A549 (cell line): ENCODE measurements around the gene TBX15. TPM values are rescaled to one million over a fixed set of nuclear protein-coding genes. Genes with fewer than 3 reads are reported as not detected.

Experiments
- ATAC-seq, 2 experiments: fragments of 200-7000 bp in 1 of 2; fragments of >200 bp in 1 of 2; cut with Nextera tagmentation in 1 of 2; cut with Tn5 transposase in 1 of 2; 3 replicates each; pipeline versions ENCODE4 v1.8.0 to v1.9.1; 2018 to 2020; ENCODE audit warnings: mild to moderate bottlenecking in 1 of 2, moderate library complexity in 1 of 2
- CTCF ChIA-PET: fragments of 300-600 bp; sonication (Branson Sonifier 250); formaldehyde crosslinking; extraction: SDS; loops from one replicate; lab custom pipeline; 2021; ENCODE audit warnings: antibody characterized with exemption, inconsistent platforms; lab: Yijun Ruan, JAX
- POLR2A ChIA-PET: fragments of 350-600 bp; formaldehyde crosslinking; extraction: SDS; loops from one replicate; lab custom pipeline; 2021; ENCODE audit warnings: antibody characterized with exemption, inconsistent platforms; lab: Yijun Ruan, JAX
- DNase-seq, 2 experiments: peaks; one replicate each; pipeline versions ENCODE4 v3.0.0 to v3.0.0-alpha.2; 2011 to 2016; ENCODE audit warnings: low read depth in 1 of 2, low spot score in 1 of 2
- FAIRE-seq: peaks from 2 replicates; lab custom pipeline; 2011; peaks lifted over from hg19 to GRCh38; lab: Jason Lieb, UNC
- H3K27ac ChIP-seq, 2 experiments: fragments of >200 bp; sonication (Bioruptor Twin); formaldehyde crosslinking; 3 replicates each; pipeline ENCODE4 v1.5.1; 2016 to 2017
- H3K4me1 ChIP-seq: fragments of >200 bp; sonication (Bioruptor Twin); formaldehyde crosslinking; 3 replicates; pipeline ENCODE4 v1.6.1; 2016
- H3K4me2 ChIP-seq: fragments of >200 bp; sonication (Bioruptor Twin); formaldehyde crosslinking; 3 replicates; pipeline ENCODE4 v1.6.1; 2016
- H3K4me3 ChIP-seq: fragments of >200 bp; sonication (Bioruptor Twin); formaldehyde crosslinking; 3 replicates; pipeline ENCODE4 v1.5.1; 2016
- H3K9me3 ChIP-seq: fragments of >200 bp; sonication (Bioruptor Twin); formaldehyde crosslinking; 3 replicates; pipeline ENCODE4 v1.6.1; 2016
- CBX2 ChIP-seq: fragments of 200-600 bp; sonication (generic); IDR thresholded peaks from 2 replicates; pipeline ENCODE4 v1.6.1; 2016; ENCODE audit warnings: low read depth, mild to moderate bottlenecking, borderline replicate concordance
- CBX8 ChIP-seq: fragments of 200-600 bp; sonication (generic); IDR thresholded peaks from 2 replicates; pipeline ENCODE4 v1.6.1; 2016
- CHD4 ChIP-seq: fragments of 200-600 bp; sonication (generic); IDR thresholded peaks from 2 replicates; pipeline ENCODE4 v1.6.1; 2016; ENCODE audit warnings: antibody characterized with exemption, mild to moderate bottlenecking, borderline replicate concordance
- EHF ChIP-seq: fragments of 250-450 bp; sonication (Bioruptor Pico); IDR thresholded peaks from 2 replicates; pipeline ENCODE4 v1.5.0; 2020; ENCODE audit warnings: mild to moderate bottlenecking
- EHMT2 ChIP-seq: fragments of 200-600 bp; sonication (generic); IDR thresholded peaks from 2 replicates; pipeline ENCODE4 v1.6.1; 2016; ENCODE audit warnings: antibody characterized with exemption, low read depth, mild to moderate bottlenecking, moderate library complexity
- ESRRA ChIP-seq: fragments of 150-350 bp; IDR thresholded peaks from 2 replicates; pipeline ENCODE4 v1.6.1; 2014; ENCODE audit warnings: mild to moderate bottlenecking, low read length, borderline replicate concordance
- FOXS1 ChIP-seq: fragments of 250-450 bp; sonication (Bioruptor Pico); IDR thresholded peaks from 2 replicates; pipeline ENCODE4 v1.5.0; 2020; ENCODE audit warnings: mild to moderate bottlenecking, moderate library complexity
- GATA3 ChIP-seq: IDR thresholded peaks from 2 replicates; pipeline ENCODE4 v1.6.1; 2012; ENCODE audit warnings: borderline replicate concordance
- HDAC2 ChIP-seq: fragments of 200-600 bp; sonication (generic); IDR thresholded peaks from 2 replicates; pipeline ENCODE4 v1.6.1; 2016
- HEYL ChIP-seq: fragments of 250-450 bp; sonication (Bioruptor Pico); IDR thresholded peaks from 2 replicates; pipeline ENCODE4 v1.8.0; 2021; ENCODE audit warnings: mild to moderate bottlenecking, moderate library complexity
- HOXB5 ChIP-seq: fragments of 250-450 bp; sonication (Bioruptor Pico); IDR thresholded peaks from 2 replicates; pipeline ENCODE4 v1.5.0; 2020; ENCODE audit warnings: mild to moderate bottlenecking, moderate library complexity
- JUNB ChIP-seq: fragments of >200 bp; sonication (Bioruptor Twin); formaldehyde crosslinking; IDR thresholded peaks from 2 replicates; pipeline ENCODE4 v1.6.1; 2016
- KDM5A ChIP-seq: fragments of 200-600 bp; sonication (generic); IDR thresholded peaks from 2 replicates; pipeline ENCODE4 v1.6.1; 2016; ENCODE audit warnings: antibody characterized with exemption, mild to moderate bottlenecking
- MYC ChIP-seq: IDR thresholded peaks from 2 replicates; pipeline ENCODE4 v1.6.1; 2012; ENCODE audit warnings: mild to moderate bottlenecking, inconsistent platforms, low read length, improper control_type of control experiment, borderline replicate concordance
- NFE2L2 ChIP-seq: fragments of 150-350 bp; conservative IDR thresholded peaks from 2 replicates; pipeline ENCODE4 v1.6.1; 2014; ENCODE audit warnings: low read length
- NPAS2 ChIP-seq: fragments of 250-450 bp; sonication (Bioruptor Pico); IDR thresholded peaks from 2 replicates; pipeline ENCODE4 v1.8.0; 2022; ENCODE audit warnings: mild to moderate bottlenecking, moderate library complexity, borderline replicate concordance
- NR3C1 ChIP-seq: fragments of >200 bp; sonication (Bioruptor Twin); formaldehyde crosslinking; IDR thresholded peaks from 3 replicates; pipeline ENCODE4 v1.6.1; 2017
- POLR2A ChIP-seq: IDR thresholded peaks from 2 replicates; pipeline ENCODE4 v1.6.1; 2012; ENCODE audit warnings: mild to moderate bottlenecking, low read length
- POLR2AphosphoS2 ChIP-seq: conservative IDR thresholded peaks from 2 replicates; pipeline ENCODE4 v1.6.1; 2012; ENCODE audit warnings: low read length, improper control_type of control experiment, inconsistent platforms
- RCOR1 ChIP-seq: fragments of 150-350 bp; IDR thresholded peaks from 2 replicates; pipeline ENCODE4 v1.6.1; 2014; ENCODE audit warnings: antibody characterized with exemption, low read length, low read depth
- TFCP2L1 ChIP-seq: fragments of 250-450 bp; sonication (Bioruptor Pico); IDR thresholded peaks from 2 replicates; pipeline ENCODE4 v1.5.0; 2021; ENCODE audit warnings: mild to moderate bottlenecking
- ZNF302 ChIP-seq: fragments of 250-450 bp; sonication (Bioruptor Pico); IDR thresholded peaks from 2 replicates; pipeline ENCODE4 v1.9.0; 2021; ENCODE audit warnings: inconsistent platforms, mild to moderate bottlenecking, moderate library complexity
- ZSCAN20 ChIP-seq: fragments of 250-450 bp; sonication (Bioruptor Pico); IDR thresholded peaks from 2 replicates; pipeline ENCODE4 v1.8.0; 2022; ENCODE audit warnings: mild to moderate bottlenecking, moderate library complexity
- WGBS: methylation state at CpG from one replicate; pipeline ENCODE4 v1.1.6; 2017; ENCODE audit errors: missing lambda C conversion rate; 5-methylcytosine and 5-hydroxymethylcytosine counted together
- polyA plus RNA-seq, 4 experiments: library from polyadenylated mRNA; depleted of rRNA in 3 of 4; stranded (reverse); fragments of >200 nt; fragmentation: RNase III in 1 of 4; extraction: RNeasy Plus Mini Kit Qiagen cat#74134 plus additional on column Dnase treatment in 1 of 4; gene quantifications; 2 replicates in 3 of 4; 3 replicates in 1 of 4; pipeline ENCODE4 v1.2.3, GENCODE V29; 2011 to 2017
- TF ChIP-seq, protein P1 (sequence below): fragments of >200 bp; sonication (Bioruptor Twin); formaldehyde crosslinking; IDR thresholded peaks from 3 replicates; pipeline ENCODE4 v1.6.1; 2016
- TF ChIP-seq, protein P2 (sequence below): fragments of >200 bp; sonication (Bioruptor Twin); formaldehyde crosslinking; IDR thresholded peaks from 2 replicates; pipeline ENCODE4 v1.6.1; 2016
- TF ChIP-seq, protein P3 (sequence below): IDR thresholded peaks from 2 replicates; pipeline ENCODE4 v1.6.1; 2012; ENCODE audit warnings: low read depth, borderline replicate concordance
- TF ChIP-seq, protein P4 (sequence below): IDR thresholded peaks from 2 replicates; pipeline ENCODE4 v1.6.1; 2012

Gene TBX15
- polyA plus RNA-seq, 2 of the 4 experiments (the other 2 are of a cell fraction) = 0.04 TPM; not detected in 1

DNA sequence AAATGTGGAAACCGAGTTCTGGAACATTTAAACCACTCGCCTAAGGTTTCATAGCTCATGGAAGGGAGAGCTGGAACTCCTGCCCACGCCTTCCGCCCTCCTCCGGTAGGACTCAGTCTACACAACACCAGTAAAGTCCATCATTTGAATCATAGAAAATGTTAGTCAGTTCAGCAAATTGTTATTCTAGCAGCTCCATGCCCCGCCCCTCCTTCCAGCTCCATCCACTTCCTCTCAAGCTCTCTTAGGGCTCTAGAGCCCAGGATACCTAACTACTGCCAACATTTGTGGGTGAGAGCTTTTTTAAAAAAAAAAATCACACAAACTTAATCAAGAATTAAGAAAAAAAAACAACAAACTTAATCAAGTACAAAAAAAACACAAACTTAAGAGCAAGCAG, 121.8 kb downstream of the TBX15 start:
- H3K27ac ChIP-seq = no peak overlapping the region
- FAIRE-seq (no peak), DNase-seq (no peak), ATAC-seq (no peak)
- no peak for TF ChIP-seq JUNB
- no peak for TF ChIP-seq HEYL
- TF ChIP-seq RCOR1 = no peak
- no peak for TF ChIP-seq ZNF302 (CRISPR knock-in tag)
- TF ChIP-seq, protein P1, sequence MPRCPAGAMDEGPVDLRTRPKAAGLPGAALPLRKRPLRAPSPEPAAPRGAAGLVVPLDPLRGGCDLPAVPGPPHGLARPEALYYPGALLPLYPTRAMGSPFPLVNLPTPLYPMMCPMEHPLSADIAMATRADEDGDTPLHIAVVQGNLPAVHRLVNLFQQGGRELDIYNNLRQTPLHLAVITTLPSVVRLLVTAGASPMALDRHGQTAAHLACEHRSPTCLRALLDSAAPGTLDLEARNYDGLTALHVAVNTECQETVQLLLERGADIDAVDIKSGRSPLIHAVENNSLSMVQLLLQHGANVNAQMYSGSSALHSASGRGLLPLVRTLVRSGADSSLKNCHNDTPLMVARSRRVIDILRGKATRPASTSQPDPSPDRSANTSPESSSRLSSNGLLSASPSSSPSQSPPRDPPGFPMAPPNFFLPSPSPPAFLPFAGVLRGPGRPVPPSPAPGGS = no peak
- TF ChIP-seq, protein P2, sequence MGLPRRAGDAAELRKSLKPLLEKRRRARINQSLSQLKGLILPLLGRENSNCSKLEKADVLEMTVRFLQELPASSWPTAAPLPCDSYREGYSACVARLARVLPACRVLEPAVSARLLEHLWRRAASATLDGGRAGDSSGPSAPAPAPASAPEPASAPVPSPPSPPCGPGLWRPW = no peak
- no peak for TF ChIP-seq POLR2A
- no peak for TF ChIP-seq ZSCAN20 (CRISPR knock-in tag)
- TF ChIP-seq HOXB5 = no peak
- no peak for TF ChIP-seq EHMT2
- no peak for TF ChIP-seq KDM5A
- H3K4me2 ChIP-seq = no peak overlapping the region
- POLR2A ChIA-PET = no interaction called here
- H3K4me1 ChIP-seq = no peaks in the 10 kb centered on the region
- CTCF ChIA-PET = no interaction called here
- H3K4me3 ChIP-seq = no peak overlapping the region
- 26% methylated on average over 6 of the region's 6 CpGs for WGBS
- H3K9me3 ChIP-seq = no peaks in the 10 kb centered on the region

DNA sequence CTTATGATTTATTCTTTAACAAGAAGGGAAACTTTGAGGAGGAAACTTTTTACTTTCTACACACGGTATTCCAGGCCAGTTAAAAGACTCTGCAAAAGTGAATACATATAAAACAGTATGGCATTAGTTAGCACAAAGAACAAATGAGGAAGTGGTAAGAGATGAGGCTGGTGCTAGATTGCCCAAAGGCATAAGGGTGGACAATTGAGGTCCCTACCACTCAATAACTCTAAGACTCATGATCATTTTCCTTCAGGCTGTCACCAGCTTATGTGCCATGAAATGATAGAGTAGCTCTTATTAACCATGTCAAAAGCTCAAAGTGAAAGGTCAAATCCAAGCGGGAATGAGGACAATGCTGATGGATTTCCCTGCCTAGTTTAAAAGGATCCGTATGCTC, 124.5 kb downstream of the TBX15 start:
- POLR2A ChIA-PET = no interaction called here
- 54% methylated on average over 3 of the region's 3 CpGs for WGBS
- CTCF ChIA-PET = no interaction called here
- FAIRE-seq (no peak), DNase-seq (no peak), ATAC-seq (no peak)
- Histone ChIP-seq H3K27ac (no peak overlapping the region), H3K4me2 (no peak overlapping the region), H3K4me1 (no peaks in the 10 kb centered on the region), H3K4me3 (no peak overlapping the region), H3K9me3 (no peaks in the 10 kb centered on the region)
- no peak for TF ChIP-seq FOXS1 (CRISPR knock-in tag)

DNA sequence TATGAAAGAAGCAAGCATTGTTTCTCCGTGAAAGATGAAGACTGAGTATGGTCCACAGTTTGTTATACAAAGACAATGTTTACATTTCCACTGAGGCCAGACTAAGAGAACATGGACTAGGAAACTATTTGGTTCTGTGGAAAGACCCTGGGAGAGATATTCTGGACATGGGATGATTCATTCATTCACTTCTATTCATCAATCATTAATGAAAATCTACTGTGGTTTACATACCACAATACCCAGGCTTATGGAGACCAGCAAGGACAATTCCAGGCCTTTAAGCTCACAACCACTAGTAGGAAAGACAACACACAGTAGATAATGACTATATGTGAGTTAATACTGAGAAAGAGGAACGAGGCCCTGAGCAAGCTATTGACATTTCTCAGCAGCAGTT, 125.4 kb downstream of the TBX15 start:
- Histone ChIP-seq H3K4me2 (no peak overlapping the region), H3K4me3 (no peak overlapping the region), H3K4me1 (no peaks in the 10 kb centered on the region), H3K9me3 (no peaks in the 10 kb centered on the region), H3K27ac (no peak overlapping the region)
- POLR2A ChIA-PET = no interaction called here
- DNase-seq (no peak), FAIRE-seq (no peak), ATAC-seq (no peak)
- TF ChIP-seq CHD4 (no peak), MYC (no peak), NR3C1 (no peak), EHF (CRISPR knock-in tag) (no peak), NPAS2 (CRISPR knock-in tag) (no peak), POLR2AphosphoS2 (no peak), CBX2 (no peak), GATA3 (no peak), RCOR1 (no peak), ZSCAN20 (CRISPR knock-in tag) (no peak)
- TF ChIP-seq, protein P3, sequence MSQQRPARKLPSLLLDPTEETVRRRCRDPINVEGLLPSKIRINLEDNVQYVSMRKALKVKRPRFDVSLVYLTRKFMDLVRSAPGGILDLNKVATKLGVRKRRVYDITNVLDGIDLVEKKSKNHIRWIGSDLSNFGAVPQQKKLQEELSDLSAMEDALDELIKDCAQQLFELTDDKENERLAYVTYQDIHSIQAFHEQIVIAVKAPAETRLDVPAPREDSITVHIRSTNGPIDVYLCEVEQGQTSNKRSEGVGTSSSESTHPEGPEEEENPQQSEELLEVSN = no peak
- WGBS = 26% methylated on average over 2 of the region's 2 CpGs
- CTCF ChIA-PET = no interaction called here

DNA sequence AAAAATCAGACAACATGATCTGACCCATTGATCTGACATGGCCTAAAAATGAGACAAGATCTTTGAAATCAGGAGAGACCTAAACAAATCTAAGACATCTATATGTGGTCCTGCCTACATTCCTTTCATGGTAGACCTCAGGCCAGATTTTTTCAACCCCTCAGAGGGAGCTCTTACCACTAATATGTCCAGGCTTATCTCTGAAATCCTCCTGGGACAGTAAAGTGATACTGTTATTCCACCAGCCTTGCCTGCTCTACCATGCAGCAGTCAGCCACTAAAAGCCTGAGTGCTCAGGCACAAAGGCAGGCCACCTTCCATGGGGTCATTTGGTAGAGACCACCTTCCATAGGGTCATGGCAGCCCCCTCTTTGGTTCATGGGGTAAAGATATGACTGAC, 126.9 kb downstream of the TBX15 start:
- DNase-seq (no peak), FAIRE-seq (no peak), ATAC-seq (no peak)
- POLR2A ChIA-PET = no interaction called here
- Histone ChIP-seq H3K4me2 (no peak overlapping the region), H3K9me3 (no peaks in the 10 kb centered on the region)
- CTCF ChIA-PET = no interaction called here
- TF ChIP-seq GATA3 (no peak), NR3C1 (no peak), TFCP2L1 (CRISPR knock-in tag) (no peak), ESRRA (no peak), HOXB5 (no peak), CBX8 (no peak), RCOR1 (no peak), NFE2L2 (no peak), HDAC2 (no peak), POLR2A (no peak)
- TF ChIP-seq, protein P4, sequence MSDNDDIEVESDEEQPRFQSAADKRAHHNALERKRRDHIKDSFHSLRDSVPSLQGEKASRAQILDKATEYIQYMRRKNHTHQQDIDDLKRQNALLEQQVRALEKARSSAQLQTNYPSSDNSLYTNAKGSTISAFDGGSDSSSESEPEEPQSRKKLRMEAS = no peak
- TF ChIP-seq, protein P2 = no peak
- TF ChIP-seq, all 56 proteins: peak for 0
- H3K4me3 ChIP-seq = no peak overlapping the region
- no peaks in the 10 kb centered on the region for H3K4me1 ChIP-seq
- no peak overlapping the region for H3K27ac ChIP-seq
